Rectal smooth muscle tissue (tissue), 1 donor: ENCODE results near the gene P3H4.
A peak's percentile ranks its signal among the peaks of the same experiment; 100 is the strongest.

Experiments
- H3K27ac ChIP-seq: one replicate; pipeline ENCODE4 v1.7.0; 2013; ENCODE audit warnings: low read depth, low read length, inconsistent platforms
- H3K27me3 ChIP-seq: one replicate; pipeline ENCODE4 v1.7.0; 2013; ENCODE audit warnings: low read length; ENCODE audit not compliant: control insufficient read depth, insufficient read depth
- H3K36me3 ChIP-seq: one replicate; pipeline ENCODE4 v1.7.0; 2013; ENCODE audit warnings: low read length; ENCODE audit not compliant: control insufficient read depth, insufficient read depth
- H3K4me1 ChIP-seq: one replicate; pipeline ENCODE4 v1.7.0; 2013; ENCODE audit warnings: low read length; ENCODE audit not compliant: control insufficient read depth, insufficient read depth
- H3K4me3 ChIP-seq: one replicate; pipeline ENCODE4 v1.7.0; 2013; ENCODE audit warnings: low read length
- H3K9ac ChIP-seq: one replicate; pipeline ENCODE4 v1.7.0; 2013; ENCODE audit warnings: low read length

P3H4 gene

DNA sequence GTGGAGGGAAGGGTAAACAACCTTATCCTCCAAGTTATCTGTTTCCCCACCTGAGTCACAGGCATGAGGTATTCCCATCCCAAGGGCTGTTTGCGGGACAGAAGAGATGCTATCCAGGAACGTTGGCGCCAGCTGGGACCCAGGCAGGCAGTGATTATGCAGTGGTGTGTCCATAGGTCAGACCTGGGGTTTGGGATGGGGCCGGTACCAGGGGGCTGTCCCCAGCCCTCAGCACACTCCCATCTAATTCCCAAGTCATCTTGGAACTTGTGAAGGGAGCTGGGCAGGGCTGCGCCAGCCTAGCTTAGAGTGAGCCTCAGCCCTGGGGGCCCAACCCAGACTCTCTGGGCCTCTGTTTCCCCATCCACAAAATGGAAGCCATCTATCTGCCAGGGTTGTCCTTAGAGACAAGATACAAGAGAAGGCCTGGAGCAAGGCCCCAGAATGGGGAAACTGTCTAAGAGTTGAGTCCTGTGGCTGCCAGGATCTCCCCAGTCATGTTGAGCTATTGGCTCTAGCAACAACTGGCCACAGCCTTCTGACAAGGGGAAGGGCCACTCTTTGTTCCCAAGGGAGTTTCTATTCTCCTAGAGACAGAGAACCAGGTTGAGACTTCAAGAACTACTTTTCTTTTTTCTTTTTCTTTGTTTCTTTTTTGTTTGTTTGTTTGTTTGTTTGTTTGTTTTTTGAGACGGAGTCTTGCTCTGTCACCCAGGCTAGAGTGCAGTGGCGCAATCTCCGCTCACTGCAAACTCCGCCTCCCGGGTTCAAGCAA, 15.4 kb downstream of the P3H4 start:
- Histone ChIP-seq H3K4me3 (no peak overlapping the region), H3K4me1 (no peaks in the 10 kb centered on the region), H3K9ac (no peak overlapping the region), H3K36me3 (no peaks in the 10 kb centered on the region), H3K27ac (no peak overlapping the region), H3K27me3 (no peaks in the 10 kb centered on the region)

GRCh38 chr17:41794540-41794975, 17.2 kb downstream of the P3H4 start:
- Histone ChIP-seq H3K27ac (no peak overlapping the region), H3K4me3 (no peak overlapping the region), H3K9ac (no peak overlapping the region), H3K27me3 (no peaks in the 10 kb centered on the region), H3K36me3 (no peaks in the 10 kb centered on the region), H3K4me1 (no peaks in the 10 kb centered on the region)

GRCh38 chr17:41793784-41794539, 17.8 kb downstream of the P3H4 start:
- H3K27ac ChIP-seq = no peak overlapping the region
- peak overlapping the region; percentile 4 for H3K9ac ChIP-seq
- peak overlapping the region; percentile 27 for H3K4me3 ChIP-seq
- H3K36me3 ChIP-seq = no peaks in the 10 kb centered on the region
- no peaks in the 10 kb centered on the region for H3K4me1 ChIP-seq
- no peaks in the 10 kb centered on the region for H3K27me3 ChIP-seq

- H3K27ac ChIP-seq = peak overlapping the region; percentile 30
- H3K4me3 ChIP-seq = peak overlapping the region; percentile 27
- H3K27me3 ChIP-seq = no peaks in the 10 kb centered on the region
- H3K36me3 ChIP-seq = no peaks in the 10 kb centered on the region
- H3K4me1 ChIP-seq = no peaks in the 10 kb centered on the region
- peak overlapping the region; percentile 4 for H3K9ac ChIP-seq
These were observed 18.6 kb downstream of the P3H4 start for GRCh38 chr17:41792845-41793783.

GRCh38 chr17:41787021-41787418, 24.7 kb downstream of the P3H4 start:
- H3K27me3 ChIP-seq = peaks cover 2% of the 10 kb centered on the region
- no peaks in the 10 kb centered on the region for H3K36me3 ChIP-seq
- H3K4me3 ChIP-seq = no peak overlapping the region
- H3K9ac ChIP-seq = no peak overlapping the region
- H3K27ac ChIP-seq = no peak overlapping the region
- no peaks in the 10 kb centered on the region for H3K4me1 ChIP-seq

DNA sequence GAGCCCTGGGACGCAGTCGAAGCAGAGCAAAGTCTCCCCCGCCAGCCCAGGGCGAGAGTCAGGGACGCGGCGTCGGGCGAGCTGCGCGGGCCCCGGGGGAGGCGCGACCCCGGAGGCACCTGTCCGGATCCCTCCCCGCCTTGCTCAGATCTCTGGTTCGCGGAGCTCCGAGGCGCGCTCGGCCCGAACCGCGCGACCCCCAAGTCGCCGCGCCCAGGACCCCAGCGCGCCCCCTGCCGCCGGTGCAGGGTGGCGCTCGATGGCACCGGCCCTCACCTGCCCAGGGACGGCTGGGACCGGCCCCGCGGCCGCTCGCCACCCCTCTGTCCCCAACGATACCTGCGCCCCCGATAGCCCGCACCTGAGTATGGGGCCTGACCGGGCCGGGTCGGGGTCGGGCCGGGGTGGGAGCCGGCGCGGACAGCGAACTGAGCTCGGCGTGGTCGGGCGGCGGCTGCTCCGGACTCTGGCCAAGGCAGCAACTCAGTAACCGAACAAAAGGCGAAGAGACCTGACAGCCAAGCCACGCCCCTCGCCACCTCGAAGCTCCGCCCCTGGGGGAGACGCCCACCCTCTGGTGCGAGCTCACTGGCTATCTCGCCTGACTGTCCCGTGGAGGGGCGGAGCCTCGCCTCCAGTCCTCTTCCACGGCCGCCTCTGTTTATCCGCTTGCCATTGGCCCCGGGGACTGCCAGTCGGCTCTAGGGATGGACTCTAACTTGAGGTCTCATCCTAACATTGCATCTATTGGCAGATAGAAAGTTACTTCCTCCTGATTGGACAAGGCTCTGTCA, 25.3 kb downstream of the P3H4 start, which contains the start of gene JUP:
JUP (minus strand) TSS at position 485 of the 794 bp plus-strand sequence. CDS start 14,857 bp downstream, outside the sequence.
- Histone ChIP-seq H3K36me3 (no peaks in the 10 kb centered on the region), H3K27me3 (peaks cover 2% of the 10 kb centered on the region), H3K9ac (no peak within 1 kb of the TSS)

DNA sequence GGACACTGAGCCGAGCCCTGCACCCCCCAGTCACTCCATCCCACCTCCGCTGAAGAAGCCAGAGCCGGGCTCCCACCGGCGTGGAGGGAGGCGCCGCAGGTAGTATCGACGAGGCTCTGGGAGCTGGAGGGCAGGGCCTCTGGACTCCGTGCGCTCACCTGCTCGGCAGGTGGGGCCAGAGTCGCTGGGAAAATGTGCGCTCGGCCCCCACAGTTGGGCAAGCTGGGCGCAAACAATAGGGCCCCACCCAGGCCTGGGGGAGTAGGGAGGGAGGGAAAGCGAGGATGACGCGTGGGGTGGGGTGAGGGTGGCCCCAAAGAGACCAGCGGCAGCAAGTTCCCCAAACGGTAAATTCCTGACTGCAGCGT, 25.9 kb downstream of the P3H4 start:
- Histone ChIP-seq H3K27ac (peak overlapping the region; percentile 64), H3K4me3 (peak overlapping the region; percentile 56), H3K9ac (no peak overlapping the region), H3K4me1 (no peaks in the 10 kb centered on the region), H3K27me3 (peaks cover 2% of the 10 kb centered on the region), H3K36me3 (no peaks in the 10 kb centered on the region)

More for the DNA sequence above, 25.3 kb downstream of the P3H4 start, which contains the start of gene JUP:
- peak within 1 kb of the TSS; percentile 56 for H3K4me3 ChIP-seq
- H3K27ac ChIP-seq = peak within 1 kb of the TSS; percentile 64
- no peaks in the 10 kb centered on the region for H3K4me1 ChIP-seq

GRCh38 chr17:41785091-41785858, 26.5 kb downstream of the P3H4 start:
- H3K4me1 ChIP-seq = no peaks in the 10 kb centered on the region
- H3K36me3 ChIP-seq = no peaks in the 10 kb centered on the region
- peaks cover 2% of the 10 kb centered on the region for H3K27me3 ChIP-seq
- no peak overlapping the region for H3K9ac ChIP-seq
- peak overlapping the region; percentile 56 for H3K4me3 ChIP-seq
- H3K27ac ChIP-seq = no peak overlapping the region

- no peaks in the 10 kb centered on the region for H3K36me3 ChIP-seq
- H3K9ac ChIP-seq = no peak overlapping the region
- no peak overlapping the region for H3K27ac ChIP-seq
- H3K4me3 ChIP-seq = peak overlapping the region; percentile 15
- H3K27me3 ChIP-seq = peaks cover 2% of the 10 kb centered on the region
- H3K4me1 ChIP-seq = no peaks in the 10 kb centered on the region
These were observed 27.5 kb downstream of the P3H4 start for GRCh38 chr17:41784207-41784744.

- H3K4me3 ChIP-seq = no peak overlapping the region
- peaks cover 2% of the 10 kb centered on the region for H3K27me3 ChIP-seq
These were observed 29.6 kb downstream of the P3H4 start for GRCh38 chr17:41782142-41782541.

More at GRCh38 chr17:41782142-41782541, 29.6 kb downstream of the P3H4 start:
- Histone ChIP-seq H3K36me3 (no peaks in the 10 kb centered on the region), H3K4me1 (no peaks in the 10 kb centered on the region), H3K27ac (no peak overlapping the region), H3K9ac (no peak overlapping the region)
